Liver (tissue), 9 donors: ENCODE data around the gene SPATC1L. TPM values are rescaled to one million over a fixed set of nuclear protein-coding genes. Genes with fewer than 3 reads are reported as not detected.
A peak's percentile ranks its signal among the peaks of the same experiment; 100 is the strongest.

Experiments used
- DNase-seq: peaks from one replicate; pipeline ENCODE4 v3.0.0-alpha.2; 2017; ENCODE audit warnings: low spot score
- H3K27ac ChIP-seq, 2 donors: one replicate each; pipeline ENCODE4 v1.7.0; 2013; ENCODE audit warnings: inconsistent platforms in 2 of 2, low read length in 2 of 2, control low read depth in 1 of 2, low read depth in 1 of 2, mild to moderate bottlenecking in 1 of 2
- H3K27me3 ChIP-seq, 4 donors: one replicate each; pipeline versions ENCODE4 v1.6.1 to v1.7.0; 2013; ENCODE audit warnings: low read length in 3 of 4, inconsistent platforms in 1 of 4, mild to moderate bottlenecking in 1 of 4, moderate library complexity in 1 of 4; ENCODE audit not compliant: control insufficient read depth in 4 of 4, insufficient read depth in 4 of 4
- H3K36me3 ChIP-seq, 4 donors: one replicate each; pipeline versions ENCODE4 v1.6.1 to v1.7.0; 2013; ENCODE audit warnings: low read length in 3 of 4, mild to moderate bottlenecking in 3 of 4, low read depth in 1 of 4, moderate library complexity in 1 of 4; ENCODE audit not compliant: control insufficient read depth in 4 of 4, insufficient read depth in 3 of 4
- H3K4me1 ChIP-seq, 4 donors: one replicate each; pipeline versions ENCODE4 v1.6.1 to v1.7.0; 2013; ENCODE audit warnings: low read length in 3 of 4, mild to moderate bottlenecking in 3 of 4, moderate library complexity in 1 of 4; ENCODE audit not compliant: control insufficient read depth in 4 of 4, insufficient read depth in 4 of 4
- H3K4me3 ChIP-seq, 3 donors: one replicate each; pipeline versions ENCODE4 v1.6.1 to v1.7.0; 2013; ENCODE audit warnings: low read length in 3 of 3, control low read depth in 1 of 3, low read depth in 1 of 3, mild to moderate bottlenecking in 1 of 3
- H3K9ac ChIP-seq, 2 donors: one replicate each; pipeline ENCODE4 v1.7.0; 2013; ENCODE audit warnings: low read length in 2 of 2, mild to moderate bottlenecking in 2 of 2, moderate library complexity in 2 of 2, control low read depth in 1 of 2, low read depth in 1 of 2
- H3K9me3 ChIP-seq, 4 donors: one replicate each; pipeline versions ENCODE4 v1.6.1 to v1.7.0; 2013; ENCODE audit warnings: low read length in 3 of 4; ENCODE audit not compliant: control insufficient read depth in 4 of 4
- ATF3 ChIP-seq: IDR thresholded peaks from 2 replicates; pipeline ENCODE4 v1.6.1; 2016; ENCODE audit warnings: antibody characterized with exemption
- CTCF ChIP-seq: fragments of 150-350 bp; IDR thresholded peaks from 2 replicates; pipeline ENCODE4 v1.5.1; 2017; ENCODE audit warnings: improper control_type of control experiment, low read depth, low read length; ENCODE audit not compliant: missing input control
- EGR1 ChIP-seq, 2 donors: IDR thresholded peaks; 2 replicates each; pipeline ENCODE4 v1.6.1; 2016 to 2018; ENCODE audit warnings: antibody characterized with exemption in 2 of 2, low read depth in 2 of 2
- FOXA1 ChIP-seq: IDR thresholded peaks from 2 replicates; pipeline ENCODE4 v1.6.1; 2016; ENCODE audit warnings: antibody characterized with exemption
- FOXA2 ChIP-seq: IDR thresholded peaks from 2 replicates; pipeline ENCODE4 v1.6.1; 2016; ENCODE audit warnings: antibody characterized with exemption
- HNF4A ChIP-seq, 2 donors: conservative IDR thresholded peaks; 2 replicates each; pipeline ENCODE4 v1.6.1; 2016; ENCODE audit warnings: antibody characterized with exemption in 2 of 2, mild to moderate bottlenecking in 2 of 2
- HNF4G ChIP-seq: IDR thresholded peaks from 2 replicates; pipeline ENCODE4 v1.6.1; 2016; ENCODE audit warnings: antibody characterized with exemption
- MAX ChIP-seq: IDR thresholded peaks from 2 replicates; pipeline ENCODE4 v1.6.1; 2016; ENCODE audit warnings: antibody characterized with exemption
- RAD21 ChIP-seq, 2 donors: IDR thresholded peaks; 2 replicates each; pipeline ENCODE4 v1.6.1; 2016; ENCODE audit warnings: antibody characterized with exemption in 2 of 2, mild to moderate bottlenecking in 2 of 2
- REST ChIP-seq: IDR thresholded peaks from 2 replicates; pipeline ENCODE4 v1.6.1; 2016; ENCODE audit warnings: antibody characterized with exemption, mild to moderate bottlenecking
- RXRA ChIP-seq, 2 donors: IDR thresholded peaks; 2 replicates each; pipeline ENCODE4 v1.6.1; 2017 to 2018; ENCODE audit warnings: antibody characterized with exemption in 2 of 2, mild to moderate bottlenecking in 1 of 2
- TAF1 ChIP-seq: conservative IDR thresholded peaks from 2 replicates; pipeline ENCODE4 v1.6.1; 2016; ENCODE audit warnings: antibody characterized with exemption, mild to moderate bottlenecking
- ZBTB33 ChIP-seq: IDR thresholded peaks from 2 replicates; pipeline ENCODE4 v1.6.1; 2016; ENCODE audit warnings: antibody characterized with exemption
- WGBS: extraction: QIAGEN DNeasy Blood & Tissue Kit; methylation state at CpG from one replicate; pipeline ENCODE4 v1.1.7; 2013; 5-methylcytosine and 5-hydroxymethylcytosine counted together
- polyA plus RNA-seq, 2 donors: library from polyadenylated mRNA; stranded (reverse) in 1 of 2; unstranded in 1 of 2; fragments of 200-250 nt in 1 of 2; fragments of >200 nt in 1 of 2; fragmentation: Nextera tagmentation in 1 of 2; extraction: Ambion mirVana in 1 of 2; gene quantifications; one replicate each; pipeline versions ENCODE4 v1.2.1 to v1.2.3, GENCODE V29; 2013 to 2015
- total RNA-seq, 2 donors: library from RNA; depleted of rRNA; stranded (reverse); fragments of >200 nt; gene quantifications; one replicate each; pipeline ENCODE4 v1.2.3, GENCODE V29; 2014
- donor health status: healthy.
- donor health status: healthy.
- donor health status: healthy.
- donor health status: healthy.
- donor health status: healthy.

SPATC1L gene
- 1 to 10 TPM in 1 of 2 donors, under 1 TPM in 1; 0.33 to 3.5 TPM for total RNA-seq
- polyA plus RNA-seq, result 1 to 10 TPM in 1 of 2 donors, under 1 TPM in 1; 0.36 to 1.2 TPM

- peak within 1 kb of the TSS; percentile 48 to 69 (median 48) for H3K4me3 ChIP-seq
- peaks cover 0 to 4% (median 0%) of the 10 kb centered on the region in 4 donors for H3K4me1 ChIP-seq
- H3K27ac ChIP-seq, result peak within 1 kb of the TSS; percentile 81
- DNase-seq, result peak; percentile 39
- H3K36me3 ChIP-seq, result peaks cover 0 to 5% (median 2%) of the 10 kb centered on the region in 4 donors
- TF ChIP-seq ATF3 (no peak), RAD21 (IDR thresholded peaks at IDR 0.05) (no peak), REST (no peak), RXRA (IDR thresholded peaks at IDR 0.05) (no peak), TAF1 (no peak), FOXA1 (no peak), FOXA2 (no peak)
- 16% methylated on average over 21 of the region's 24 CpGs for WGBS
- no peaks in the 10 kb centered on the region for H3K9me3 ChIP-seq
- H3K9ac ChIP-seq, result peak within 1 kb of the TSS in 1 of 2 donors; percentile 28
- H3K27me3 ChIP-seq, result no peaks in the 10 kb centered on the region
Observed at GRCh38 chr21:46183910-46184624, at the start of gene SPATC1L. SPATC1L (minus strand) TSS chr21:46184459; CDS start chr21:46182816, 1,643 bp downstream.

- Histone ChIP-seq H3K36me3 (peaks cover 5 to 20% (median 10%) of the 10 kb centered on the region in 4 donors), H3K9me3 (no peaks in the 10 kb centered on the region), H3K9ac (no peak overlapping the region), H3K27ac (no peak overlapping the region), H3K4me3 (no peak overlapping the region), H3K27me3 (no peaks in the 10 kb centered on the region), H3K4me1 (peaks cover 7 to 42% (median 29%) of the 10 kb centered on the region in 4 donors)
- TF ChIP-seq RXRA (IDR thresholded peaks at IDR 0.05) (no peak), RAD21 (IDR thresholded peaks at IDR 0.05) (no peak), FOXA1 (no peak), FOXA2 (no peak), HNF4A (conservative IDR thresholded peaks at IDR 0.05) (no peak)
- WGBS, result 92% methylated on average over 6 of the region's 6 CpGs
- no peak for DNase-seq
Observed at GRCh38 chr21:46229923-46230260, 45.6 kb upstream of the SPATC1L start.

- DNase-seq, result no peak
- Histone ChIP-seq H3K36me3 (peaks cover 0 to 14% (median 5%) of the 10 kb centered on the region in 4 donors), H3K4me1 (peaks cover 7 to 46% (median 31%) of the 10 kb centered on the region in 4 donors), H3K9me3 (no peaks in the 10 kb centered on the region), H3K27me3 (no peaks in the 10 kb centered on the region), H3K27ac (no peak overlapping the region), H3K4me3 (peak overlapping the region; percentile 33 to 57 (median 50)), H3K9ac (no peak overlapping the region)
- 6% methylated on average over 72 of the region's 72 CpGs for WGBS
- TF ChIP-seq RAD21 (IDR thresholded peaks at IDR 0.05) (no peak), EGR1 (IDR thresholded peaks at IDR 0.05; ENCODE audit: low read depth in 2 of 2) (no peak), ZBTB33 (no peak), HNF4G (no peak), TAF1 (no peak), CTCF (peak; percentile 51), MAX (no peak)
Observed at GRCh38 chr21:46229133-46229922, 45.1 kb upstream of the SPATC1L start.
